Measurements from ENCODE around the gene ITGA6. TPM values are rescaled to one million over a fixed set of nuclear protein-coding genes. Genes with fewer than 3 reads are reported as not detected.

The ITGA6 gene
- total and polyA plus RNA-seq, 2 donors from 2014 or later: 32.8 to 89.1 TPM

GRCh38 chr2:172467382-172467781, 40.0 kb downstream of the ITGA6 start:
- DNase-seq: no peak
- TF ChIP-seq, protein P1, sequence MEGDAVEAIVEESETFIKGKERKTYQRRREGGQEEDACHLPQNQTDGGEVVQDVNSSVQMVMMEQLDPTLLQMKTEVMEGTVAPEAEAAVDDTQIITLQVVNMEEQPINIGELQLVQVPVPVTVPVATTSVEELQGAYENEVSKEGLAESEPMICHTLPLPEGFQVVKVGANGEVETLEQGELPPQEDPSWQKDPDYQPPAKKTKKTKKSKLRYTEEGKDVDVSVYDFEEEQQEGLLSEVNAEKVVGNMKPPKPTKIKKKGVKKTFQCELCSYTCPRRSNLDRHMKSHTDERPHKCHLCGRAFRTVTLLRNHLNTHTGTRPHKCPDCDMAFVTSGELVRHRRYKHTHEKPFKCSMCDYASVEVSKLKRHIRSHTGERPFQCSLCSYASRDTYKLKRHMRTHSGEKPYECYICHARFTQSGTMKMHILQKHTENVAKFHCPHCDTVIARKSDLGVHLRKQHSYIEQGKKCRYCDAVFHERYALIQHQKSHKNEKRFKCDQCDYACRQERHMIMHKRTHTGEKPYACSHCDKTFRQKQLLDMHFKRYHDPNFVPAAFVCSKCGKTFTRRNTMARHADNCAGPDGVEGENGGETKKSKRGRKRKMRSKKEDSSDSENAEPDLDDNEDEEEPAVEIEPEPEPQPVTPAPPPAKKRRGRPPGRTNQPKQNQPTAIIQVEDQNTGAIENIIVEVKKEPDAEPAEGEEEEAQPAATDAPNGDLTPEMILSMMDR (IDR thresholded peaks at IDR 0.05; ENCODE audit: borderline replicate concordance, extremely low read depth, insufficient read depth): no peak

GRCh38 chr2:172470958-172471922, 43.9 kb downstream of the ITGA6 start:
- DNase-seq: peak in 3 of 5 donors; percentile 35 to 72 (median 47)
- TF ChIP-seq, protein P1 (IDR thresholded peaks at IDR 0.05; ENCODE audit: borderline replicate concordance, extremely low read depth, insufficient read depth): no peak
- intact Hi-C loops (cut with DNase I): no loop called here
- no peaks in the 10 kb centered on the region for H3K27me3 ChIP-seq (ENCODE audit: control insufficient read depth, insufficient read depth, low read length)
- no peak overlapping the region for H3K4me3 ChIP-seq (ENCODE audit: low read length in 3 of 3)
- no peak overlapping the region for H3K27ac ChIP-seq (ENCODE audit: low read depth in 2 of 2, low read length in 2 of 2)
- no peaks in the 10 kb centered on the region for H3K9me3 ChIP-seq (ENCODE audit: control insufficient read depth in 2 of 3, insufficient read depth in 1 of 3, low read length in 3 of 3)
- H3K4me1 ChIP-seq (ENCODE audit: control insufficient read depth in 2 of 3, insufficient read depth in 2 of 3, low read depth in 1 of 3, low read length in 3 of 3): no peaks in the 10 kb centered on the region
- H3K36me3 ChIP-seq (ENCODE audit: control insufficient read depth in 2 of 3, insufficient read depth in 3 of 3, low read length in 3 of 3): peaks cover 4 to 39% (median 8%) of the 10 kb centered on the region in 3 donors
- H3K9ac ChIP-seq (ENCODE audit: low read length in 3 of 3): no peak overlapping the region
- FAIRE-seq: no peak

More at GRCh38 chr2:172467382-172467781, 40.0 kb downstream of the ITGA6 start:
- intact Hi-C loops (cut with DNase I): no loop called here
- H3K9me3 ChIP-seq (ENCODE audit: control insufficient read depth in 2 of 3, insufficient read depth in 1 of 3, low read length in 3 of 3): no peaks in the 10 kb centered on the region
- no peaks in the 10 kb centered on the region for H3K27me3 ChIP-seq (ENCODE audit: control insufficient read depth, insufficient read depth, low read length)
- no peak overlapping the region for H3K27ac ChIP-seq (ENCODE audit: low read depth in 2 of 2, low read length in 2 of 2)
- no peak for FAIRE-seq
- H3K4me3 ChIP-seq (ENCODE audit: low read length in 3 of 3): no peak overlapping the region
- H3K36me3 ChIP-seq (ENCODE audit: control insufficient read depth in 2 of 3, insufficient read depth in 3 of 3, low read length in 3 of 3): peaks cover 0 to 21% (median 8%) of the 10 kb centered on the region in 3 donors
- H3K4me1 ChIP-seq (ENCODE audit: control insufficient read depth in 2 of 3, insufficient read depth in 2 of 3, low read depth in 1 of 3, low read length in 3 of 3): peaks cover 0 to 13% (median 8%) of the 10 kb centered on the region in 3 donors
- no peak overlapping the region for H3K9ac ChIP-seq (ENCODE audit: low read length in 3 of 3)

- H3K36me3 ChIP-seq (ENCODE audit: control insufficient read depth in 2 of 3, insufficient read depth in 3 of 3, low read length in 3 of 3): peaks cover 5 to 41% (median 6%) of the 10 kb centered on the region in 3 donors
- no peaks in the 10 kb centered on the region for H3K9me3 ChIP-seq (ENCODE audit: control insufficient read depth in 2 of 3, insufficient read depth in 1 of 3, low read length in 3 of 3)
- DNase-seq (no peak), FAIRE-seq (no peak)
- no peak overlapping the region for H3K9ac ChIP-seq (ENCODE audit: low read length in 3 of 3)
- H3K27me3 ChIP-seq (ENCODE audit: control insufficient read depth, insufficient read depth, low read length): no peaks in the 10 kb centered on the region
- H3K27ac ChIP-seq (ENCODE audit: low read depth in 2 of 2, low read length in 2 of 2): no peak overlapping the region
- H3K4me1 ChIP-seq (ENCODE audit: control insufficient read depth in 2 of 3, insufficient read depth in 2 of 3, low read depth in 1 of 3, low read length in 3 of 3): no peaks in the 10 kb centered on the region
- H3K4me3 ChIP-seq (ENCODE audit: low read length in 3 of 3): no peak overlapping the region
- intact Hi-C loops (cut with DNase I): no loop called here
- TF ChIP-seq, protein P1 (IDR thresholded peaks at IDR 0.05; ENCODE audit: borderline replicate concordance, extremely low read depth, insufficient read depth): no peak
Observed at GRCh38 chr2:172472446-172473033, 45.2 kb downstream of the ITGA6 start.

Data from kidney (tissue), 14 donors.